Glutamatergic neuron (in vitro differentiated cells): ENCODE results near the gene WDR70. TPM values are rescaled to one million over a fixed set of nuclear protein-coding genes. Genes with fewer than 3 reads are reported as not detected.

Experiments used
- DNase-seq: peaks from one replicate; pipeline ENCODE4 v3.0.0; 2022
- H3K27ac Mint-ChIP-seq: one replicate; pipeline ENCODE4 v1.8.0; 2020; ENCODE audit warnings: mild to moderate bottlenecking, mixed read lengths, inconsistent platforms; ENCODE audit not compliant: unreplicated experiment
- H3K27me3 Mint-ChIP-seq: one replicate; pipeline ENCODE4 v1.8.0; 2020; ENCODE audit warnings: mild to moderate bottlenecking, moderate library complexity, mixed read lengths, inconsistent platforms; ENCODE audit not compliant: unreplicated experiment
- H3K36me3 Mint-ChIP-seq: one replicate; pipeline ENCODE4 v1.8.0; 2020; ENCODE audit warnings: mild to moderate bottlenecking, mixed read lengths, inconsistent platforms; ENCODE audit not compliant: unreplicated experiment
- H3K4me1 Mint-ChIP-seq: one replicate; pipeline ENCODE4 v1.8.0; 2020; ENCODE audit warnings: mild to moderate bottlenecking, low read depth, mixed read lengths, inconsistent platforms; ENCODE audit not compliant: unreplicated experiment
- H3K4me3 Mint-ChIP-seq: one replicate; pipeline ENCODE4 v1.8.0; 2020; ENCODE audit warnings: mild to moderate bottlenecking, mixed read lengths, inconsistent platforms; ENCODE audit not compliant: unreplicated experiment
- H3K9me3 Mint-ChIP-seq: one replicate; pipeline ENCODE4 v1.8.0; 2020; ENCODE audit warnings: mild to moderate bottlenecking, moderate library complexity, mixed read lengths, inconsistent platforms; ENCODE audit not compliant: unreplicated experiment
- CTCF ChIP-seq: fragments of 200-600 bp; sonication (generic); IDR thresholded peaks from one replicate; pipeline ENCODE4 v1.5.0; 2021; ENCODE audit not compliant: partially characterized antibody, unreplicated experiment
- total RNA-seq: library from RNA; stranded (reverse); fragmentation: NEBNext Ultra II Directional; extraction: Animal tissue kit (Norgen Biotek cat#: 25700); gene quantifications from one replicate; pipeline ENCODE4 v1.2.1, GENCODE V29; 2021; ENCODE audit not compliant: unreplicated experiment

The WDR70 gene
- total RNA-seq, 1 donor from 2014 or later, result 38.1 TPM

GRCh38 chr5:37549411-37549810, 170.3 kb downstream of the WDR70 start:
- no peaks in the 10 kb centered on the region for H3K36me3 Mint-ChIP-seq
- no peaks in the 10 kb centered on the region for H3K27me3 Mint-ChIP-seq
- TF ChIP-seq CTCF, result no peak
- H3K27ac Mint-ChIP-seq, result no peak overlapping the region
- no peak overlapping the region for H3K4me3 Mint-ChIP-seq
- DNase-seq, result no peak
- no peaks in the 10 kb centered on the region for H3K9me3 Mint-ChIP-seq
- H3K4me1 Mint-ChIP-seq, result no peaks in the 10 kb centered on the region

- Mint-ChIP-seq H3K36me3 (no peaks in the 10 kb centered on the region), H3K9me3 (no peaks in the 10 kb centered on the region), H3K4me3 (no peak overlapping the region), H3K27me3 (no peaks in the 10 kb centered on the region), H3K4me1 (no peaks in the 10 kb centered on the region), H3K27ac (no peak overlapping the region)
- DNase-seq, result no peak
- TF ChIP-seq CTCF, result no peak
Observed at GRCh38 chr5:37552161-37552560, 173.0 kb downstream of the WDR70 start.

- Mint-ChIP-seq H3K36me3 (no peaks in the 10 kb centered on the region), H3K9me3 (no peaks in the 10 kb centered on the region), H3K27me3 (no peaks in the 10 kb centered on the region), H3K27ac (no peak overlapping the region), H3K4me1 (no peaks in the 10 kb centered on the region), H3K4me3 (no peak overlapping the region)
- no peak for TF ChIP-seq CTCF
- no peak for DNase-seq
Observed at GRCh38 chr5:37552770-37553719, 173.9 kb downstream of the WDR70 start.

- no peaks in the 10 kb centered on the region for H3K27me3 Mint-ChIP-seq
- H3K4me3 Mint-ChIP-seq, result no peak overlapping the region
- no peak for TF ChIP-seq CTCF
Observed at GRCh38 chr5:37553720-37554404, 174.7 kb downstream of the WDR70 start.

GRCh38 chr5:37554405-37554739, 175.3 kb downstream of the WDR70 start:
- Mint-ChIP-seq H3K4me1 (no peaks in the 10 kb centered on the region), H3K36me3 (no peaks in the 10 kb centered on the region), H3K4me3 (no peak overlapping the region), H3K9me3 (no peaks in the 10 kb centered on the region), H3K27me3 (no peaks in the 10 kb centered on the region), H3K27ac (no peak overlapping the region)
- no peak for TF ChIP-seq CTCF
- DNase-seq, result no peak

More at GRCh38 chr5:37553720-37554404, 174.7 kb downstream of the WDR70 start:
- H3K4me1 Mint-ChIP-seq, result no peaks in the 10 kb centered on the region
- DNase-seq, result no peak
- H3K36me3 Mint-ChIP-seq, result no peaks in the 10 kb centered on the region
- no peak overlapping the region for H3K27ac Mint-ChIP-seq
- no peaks in the 10 kb centered on the region for H3K9me3 Mint-ChIP-seq
